ENCODE measurements around the gene CRISP1.

Gene CRISP1

GRCh38 chr6:49888742-49889431, 22.6 kb upstream of the CRISP1 start:
- Mint-ChIP-seq H3K4me1 (no peaks in the 10 kb centered on the region), H3K27ac (ENCODE audit: low read depth) (no peak overlapping the region), H3K4me3 (no peak overlapping the region), H3K9me3 (peaks cover 47% of the 10 kb centered on the region), H3K36me3 (ENCODE audit: insufficient read depth) (no peaks in the 10 kb centered on the region), H3K27me3 (no peaks in the 10 kb centered on the region)
- no peak for ATAC-seq (replicated peaks; ENCODE audit: extremely low read depth, poor library complexity, severe bottlenecking)
- no peak for DNase-seq (ENCODE audit: low spot score in 2 of 2)

DNA sequence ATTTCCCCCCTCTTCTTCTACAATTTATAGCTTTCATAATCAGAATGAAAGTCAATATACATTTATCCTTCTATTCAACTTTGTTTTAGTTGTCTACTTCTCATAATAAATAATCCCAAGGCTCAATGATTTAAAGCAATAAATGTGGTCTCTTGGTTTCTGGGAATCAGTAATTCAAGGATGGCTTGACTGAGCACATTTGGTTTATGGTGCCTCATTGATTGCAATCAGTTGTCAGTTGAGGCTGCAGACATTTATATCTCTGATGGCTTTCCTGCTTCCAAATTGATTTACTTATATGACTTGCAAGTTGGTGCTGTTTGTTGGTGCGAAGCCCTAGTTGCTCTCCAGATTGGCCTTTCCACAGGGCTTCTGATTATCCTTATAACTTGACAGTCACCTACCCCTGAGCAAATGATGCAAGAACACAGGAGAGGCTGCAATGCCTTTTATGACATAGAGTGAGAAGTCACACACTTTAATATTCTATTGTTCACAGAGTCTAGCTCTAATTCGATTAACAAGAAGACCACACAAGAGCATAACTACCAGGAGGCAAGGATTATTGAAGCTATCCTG, 2.7 kb upstream of the CRISP1 start:
- DNase-seq (ENCODE audit: low spot score in 2 of 2) (no peak), ATAC-seq (replicated peaks; ENCODE audit: extremely low read depth, poor library complexity, severe bottlenecking) (no peak)
- no peak overlapping the region for H3K27ac Mint-ChIP-seq (ENCODE audit: low read depth)
- peaks cover 12% of the 10 kb centered on the region for H3K9me3 Mint-ChIP-seq
- no peaks in the 10 kb centered on the region for H3K27me3 Mint-ChIP-seq
- H3K4me3 Mint-ChIP-seq = no peak overlapping the region
- H3K36me3 Mint-ChIP-seq (ENCODE audit: insufficient read depth) = no peaks in the 10 kb centered on the region
- H3K4me1 Mint-ChIP-seq = no peaks in the 10 kb centered on the region

- Mint-ChIP-seq H3K27ac (ENCODE audit: low read depth) (no peak overlapping the region), H3K27me3 (no peaks in the 10 kb centered on the region), H3K9me3 (peaks cover 6% of the 10 kb centered on the region), H3K4me1 (no peaks in the 10 kb centered on the region), H3K4me3 (no peak overlapping the region), H3K36me3 (ENCODE audit: insufficient read depth) (no peaks in the 10 kb centered on the region)
- ATAC-seq (replicated peaks; ENCODE audit: extremely low read depth, poor library complexity, severe bottlenecking) = no peak
- DNase-seq (ENCODE audit: low spot score in 2 of 2) = no peak
Observed at GRCh38 chr6:49856282-49856681, 10.1 kb downstream of the CRISP1 start.

DNA sequence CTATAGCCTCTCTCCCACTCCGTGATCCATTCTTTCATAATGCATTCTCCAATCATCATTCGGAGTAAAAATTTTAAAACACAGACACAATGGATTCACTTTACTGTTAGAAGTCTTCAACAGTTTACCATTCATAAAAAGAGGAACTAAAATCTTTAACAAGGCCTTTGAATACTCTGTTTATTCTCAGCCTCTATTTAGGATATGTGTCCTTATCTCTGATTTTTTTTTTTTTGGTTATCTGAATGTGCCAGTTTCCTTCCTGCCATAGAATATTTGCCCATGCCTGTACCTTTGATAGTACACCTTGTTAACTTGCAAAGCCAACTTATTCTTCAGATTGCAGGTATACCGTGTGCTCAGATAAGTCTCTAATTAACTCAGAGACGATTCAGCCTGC, 11.1 kb downstream of the CRISP1 start:
- Mint-ChIP-seq H3K4me1 (no peaks in the 10 kb centered on the region), H3K27me3 (no peaks in the 10 kb centered on the region), H3K4me3 (no peak overlapping the region), H3K36me3 (ENCODE audit: insufficient read depth) (no peaks in the 10 kb centered on the region), H3K9me3 (peaks cover 6% of the 10 kb centered on the region), H3K27ac (ENCODE audit: low read depth) (no peak overlapping the region)
- DNase-seq (ENCODE audit: low spot score in 2 of 2) = no peak
- no peak for ATAC-seq (replicated peaks; ENCODE audit: extremely low read depth, poor library complexity, severe bottlenecking)

- H3K27ac Mint-ChIP-seq (ENCODE audit: low read depth) = no peak overlapping the region
- no peak for ATAC-seq (replicated peaks; ENCODE audit: extremely low read depth, poor library complexity, severe bottlenecking)
- no peaks in the 10 kb centered on the region for H3K9me3 Mint-ChIP-seq
- no peak overlapping the region for H3K4me3 Mint-ChIP-seq
- DNase-seq (ENCODE audit: low spot score in 2 of 2) = no peak
- H3K36me3 Mint-ChIP-seq (ENCODE audit: insufficient read depth) = no peaks in the 10 kb centered on the region
- H3K27me3 Mint-ChIP-seq = no peaks in the 10 kb centered on the region
- H3K4me1 Mint-ChIP-seq = no peaks in the 10 kb centered on the region
Observed at GRCh38 chr6:49852975-49853374, 13.4 kb downstream of the CRISP1 start.

DNA sequence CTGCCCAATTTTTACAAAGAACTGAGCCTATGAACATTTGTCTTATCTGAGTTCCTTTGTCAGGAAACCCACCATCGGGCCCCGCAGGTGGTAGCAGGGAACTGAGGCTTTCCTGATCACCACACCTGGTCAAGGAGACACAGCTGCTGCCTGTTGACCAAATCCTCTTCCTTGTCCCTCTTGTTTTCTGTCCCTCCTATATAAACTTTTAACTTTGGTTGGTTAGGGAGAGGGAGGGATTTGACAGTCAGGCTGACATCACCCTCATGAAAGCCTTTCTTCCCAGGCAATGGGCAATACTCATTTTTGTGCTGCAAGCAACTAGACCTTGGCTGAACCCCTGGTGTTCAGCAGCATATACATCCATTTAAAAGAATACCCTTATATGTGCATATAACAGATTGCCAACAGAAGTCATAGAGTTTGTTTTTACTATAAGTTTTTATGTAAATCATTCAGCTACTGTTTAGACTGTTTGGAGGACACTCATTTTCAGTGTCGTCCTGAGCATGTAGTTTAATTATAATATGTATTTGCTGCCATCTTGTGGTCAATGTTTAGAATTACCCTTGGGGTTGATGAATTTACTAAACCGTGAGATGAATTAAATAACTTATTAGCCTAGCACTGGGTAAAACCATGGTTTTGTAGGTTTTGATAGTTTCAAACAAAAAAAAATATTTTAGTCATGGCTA, 17.0 kb downstream of the CRISP1 start:
- H3K36me3 Mint-ChIP-seq (ENCODE audit: insufficient read depth) = no peaks in the 10 kb centered on the region
- H3K4me1 Mint-ChIP-seq = no peaks in the 10 kb centered on the region
- H3K27ac Mint-ChIP-seq (ENCODE audit: low read depth) = no peak overlapping the region
- DNase-seq (ENCODE audit: low spot score in 2 of 2) = no peak
- no peak overlapping the region for H3K4me3 Mint-ChIP-seq
- H3K27me3 Mint-ChIP-seq = no peaks in the 10 kb centered on the region
- H3K9me3 Mint-ChIP-seq = no peaks in the 10 kb centered on the region
- ATAC-seq (replicated peaks; ENCODE audit: extremely low read depth, poor library complexity, severe bottlenecking) = no peak

DNA sequence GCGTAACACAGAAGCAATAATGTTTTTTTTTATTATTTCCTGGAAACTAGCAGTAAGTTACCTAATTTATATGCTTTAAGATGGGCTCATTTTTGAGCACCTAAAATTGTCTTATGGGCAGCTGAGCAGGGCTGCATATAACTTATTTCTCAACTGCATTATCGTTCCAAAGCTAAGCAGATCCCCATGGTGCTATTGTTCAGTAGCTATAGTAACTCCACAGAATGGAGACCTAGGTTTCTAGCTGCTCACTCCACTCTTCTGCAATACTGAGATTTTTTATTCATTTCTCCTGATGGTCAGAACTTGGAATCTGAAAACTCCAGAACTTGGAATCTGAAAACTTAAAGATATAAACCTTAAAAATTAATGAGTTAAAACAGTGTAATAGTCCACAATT, 18.7 kb downstream of the CRISP1 start:
- no peak overlapping the region for H3K27ac Mint-ChIP-seq (ENCODE audit: low read depth)

DNA sequence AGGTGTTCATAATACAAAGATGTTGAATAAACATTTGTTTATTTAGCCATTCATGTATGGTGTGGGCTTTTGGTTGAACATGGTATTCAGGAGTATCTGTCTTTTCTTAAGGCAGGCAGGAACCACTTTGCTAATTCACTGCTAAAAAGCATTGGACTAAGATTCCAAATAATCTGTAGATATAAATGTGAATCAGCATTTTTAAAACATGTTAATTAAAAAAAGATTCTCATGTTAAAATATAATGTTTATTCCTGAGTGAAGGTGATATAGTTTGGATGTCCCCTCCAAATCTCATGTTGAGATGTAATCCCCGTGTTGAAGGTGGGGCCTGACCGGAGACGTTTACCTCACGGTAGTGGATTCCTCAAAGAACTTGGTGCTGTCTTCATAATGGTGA, 19.3 kb downstream of the CRISP1 start:
- H3K27ac Mint-ChIP-seq (ENCODE audit: low read depth) = no peak overlapping the region
- no peaks in the 10 kb centered on the region for H3K4me1 Mint-ChIP-seq
- no peaks in the 10 kb centered on the region for H3K36me3 Mint-ChIP-seq (ENCODE audit: insufficient read depth)
- no peak overlapping the region for H3K4me3 Mint-ChIP-seq
- peaks cover 9% of the 10 kb centered on the region for H3K9me3 Mint-ChIP-seq
- no peak for ATAC-seq (replicated peaks; ENCODE audit: extremely low read depth, poor library complexity, severe bottlenecking)
- no peak for DNase-seq (ENCODE audit: low spot score in 2 of 2)
- H3K27me3 Mint-ChIP-seq = no peaks in the 10 kb centered on the region

More for the DNA sequence above, 18.7 kb downstream of the CRISP1 start:
- Mint-ChIP-seq H3K27me3 (no peaks in the 10 kb centered on the region), H3K4me1 (no peaks in the 10 kb centered on the region), H3K9me3 (peaks cover 5% of the 10 kb centered on the region), H3K4me3 (no peak overlapping the region), H3K36me3 (ENCODE audit: insufficient read depth) (no peaks in the 10 kb centered on the region)
- ATAC-seq (replicated peaks; ENCODE audit: extremely low read depth, poor library complexity, severe bottlenecking) (no peak), DNase-seq (ENCODE audit: low spot score in 2 of 2) (no peak)

- no peak for DNase-seq (ENCODE audit: low spot score in 2 of 2)
- Mint-ChIP-seq H3K4me3 (no peak overlapping the region), H3K9me3 (peaks cover 9% of the 10 kb centered on the region), H3K27me3 (no peaks in the 10 kb centered on the region), H3K36me3 (ENCODE audit: insufficient read depth) (no peaks in the 10 kb centered on the region), H3K4me1 (no peaks in the 10 kb centered on the region), H3K27ac (ENCODE audit: low read depth) (no peak overlapping the region)
- no peak for ATAC-seq (replicated peaks; ENCODE audit: extremely low read depth, poor library complexity, severe bottlenecking)
Observed at GRCh38 chr6:49841424-49841823, 24.9 kb downstream of the CRISP1 start.

DNA sequence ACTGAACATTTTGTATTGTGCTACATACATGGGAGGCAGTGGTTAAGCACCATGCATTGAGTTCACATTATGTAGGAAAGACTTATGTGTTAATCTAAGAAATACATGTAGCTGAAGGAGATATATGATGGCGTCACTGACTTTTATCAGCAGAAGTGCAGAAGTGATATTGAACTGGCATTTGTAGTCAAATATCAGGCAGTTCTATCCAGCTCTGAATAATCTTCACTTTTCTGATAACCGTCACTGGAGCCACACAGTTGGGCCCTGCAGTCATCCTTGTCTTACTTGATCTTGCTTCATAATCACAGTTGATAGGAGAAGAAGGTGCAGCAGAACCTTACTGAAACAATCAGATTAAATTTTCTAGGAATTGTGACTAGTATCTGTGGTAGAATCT, 26.4 kb downstream of the CRISP1 start:
- no peak for DNase-seq (ENCODE audit: low spot score in 2 of 2)
- no peaks in the 10 kb centered on the region for H3K4me1 Mint-ChIP-seq
- no peak for ATAC-seq (replicated peaks; ENCODE audit: extremely low read depth, poor library complexity, severe bottlenecking)
- H3K27me3 Mint-ChIP-seq = no peaks in the 10 kb centered on the region
- H3K4me3 Mint-ChIP-seq = no peak overlapping the region
- H3K36me3 Mint-ChIP-seq (ENCODE audit: insufficient read depth) = no peaks in the 10 kb centered on the region
- H3K27ac Mint-ChIP-seq (ENCODE audit: low read depth) = no peak overlapping the region
- peaks cover 9% of the 10 kb centered on the region for H3K9me3 Mint-ChIP-seq

DNA sequence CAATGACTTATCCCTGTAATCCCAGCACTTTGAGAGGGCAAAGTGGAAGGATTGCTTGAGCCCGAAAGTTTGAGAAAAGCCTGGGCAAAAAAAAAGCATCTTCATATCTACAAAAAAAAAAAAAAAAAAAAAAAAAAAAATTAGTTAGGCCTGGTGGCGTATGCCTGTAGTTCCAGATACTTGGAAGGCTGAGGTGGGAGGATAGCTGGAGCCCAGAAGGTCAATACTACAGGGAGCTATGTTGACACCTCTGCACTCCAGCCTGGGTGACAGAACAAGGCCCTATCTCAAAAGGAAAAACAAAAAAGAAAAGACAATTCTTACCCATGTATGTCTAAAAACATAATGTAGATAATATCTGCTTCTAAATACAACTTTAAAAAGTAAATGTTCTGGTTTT, 27.2 kb downstream of the CRISP1 start:
- no peaks in the 10 kb centered on the region for H3K36me3 Mint-ChIP-seq (ENCODE audit: insufficient read depth)
- H3K4me1 Mint-ChIP-seq = no peaks in the 10 kb centered on the region
- ATAC-seq (replicated peaks; ENCODE audit: extremely low read depth, poor library complexity, severe bottlenecking) (no peak), DNase-seq (ENCODE audit: low spot score in 2 of 2) (no peak)
- H3K4me3 Mint-ChIP-seq = no peak overlapping the region
- H3K27me3 Mint-ChIP-seq = no peaks in the 10 kb centered on the region
- H3K9me3 Mint-ChIP-seq = peaks cover 9% of the 10 kb centered on the region
- no peak overlapping the region for H3K27ac Mint-ChIP-seq (ENCODE audit: low read depth)

DNA sequence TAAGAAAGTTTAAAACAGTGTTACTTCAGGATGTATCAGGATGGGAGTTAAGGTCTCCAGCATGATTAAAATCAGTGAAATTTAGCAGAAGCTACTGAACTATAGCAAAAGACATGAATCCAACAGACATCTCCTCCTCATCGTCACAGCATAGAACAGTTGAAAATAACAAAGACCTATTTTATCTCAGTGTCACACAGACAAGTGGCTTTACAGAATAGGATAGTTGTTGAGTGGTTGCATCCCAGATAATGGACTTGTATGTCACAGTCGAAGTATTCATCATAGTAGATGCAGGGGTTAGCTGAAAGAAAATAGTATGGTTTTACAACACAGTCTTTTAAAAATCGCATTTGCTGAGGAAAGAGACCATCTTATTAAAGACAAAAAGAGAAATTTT, 31.2 kb downstream of the CRISP1 start:
- no peaks in the 10 kb centered on the region for H3K27me3 Mint-ChIP-seq
- ATAC-seq (replicated peaks; ENCODE audit: extremely low read depth, poor library complexity, severe bottlenecking) = no peak
- no peak overlapping the region for H3K4me3 Mint-ChIP-seq
- peaks cover 3% of the 10 kb centered on the region for H3K9me3 Mint-ChIP-seq
- H3K4me1 Mint-ChIP-seq = no peaks in the 10 kb centered on the region
- no peaks in the 10 kb centered on the region for H3K36me3 Mint-ChIP-seq (ENCODE audit: insufficient read depth)
- DNase-seq (ENCODE audit: low spot score in 2 of 2) = no peak
- H3K27ac Mint-ChIP-seq (ENCODE audit: low read depth) = no peak overlapping the region

GRCh38 chr6:49833386-49833785, 32.9 kb downstream of the CRISP1 start:
- no peaks in the 10 kb centered on the region for H3K4me1 Mint-ChIP-seq
- no peaks in the 10 kb centered on the region for H3K36me3 Mint-ChIP-seq (ENCODE audit: insufficient read depth)
- ATAC-seq (replicated peaks; ENCODE audit: extremely low read depth, poor library complexity, severe bottlenecking) (no peak), DNase-seq (ENCODE audit: low spot score in 2 of 2) (no peak)
- no peaks in the 10 kb centered on the region for H3K27me3 Mint-ChIP-seq
- no peak overlapping the region for H3K27ac Mint-ChIP-seq (ENCODE audit: low read depth)
- no peak overlapping the region for H3K4me3 Mint-ChIP-seq
- peaks cover 5% of the 10 kb centered on the region for H3K9me3 Mint-ChIP-seq
